ENCODE results near the gene MUC5AC. TPM values are rescaled to one million over a fixed set of nuclear protein-coding genes. Genes with fewer than 3 reads are reported as not detected.

The MUC5AC gene
- total and polyA plus RNA-seq, 11 donors = not detected

DNA sequence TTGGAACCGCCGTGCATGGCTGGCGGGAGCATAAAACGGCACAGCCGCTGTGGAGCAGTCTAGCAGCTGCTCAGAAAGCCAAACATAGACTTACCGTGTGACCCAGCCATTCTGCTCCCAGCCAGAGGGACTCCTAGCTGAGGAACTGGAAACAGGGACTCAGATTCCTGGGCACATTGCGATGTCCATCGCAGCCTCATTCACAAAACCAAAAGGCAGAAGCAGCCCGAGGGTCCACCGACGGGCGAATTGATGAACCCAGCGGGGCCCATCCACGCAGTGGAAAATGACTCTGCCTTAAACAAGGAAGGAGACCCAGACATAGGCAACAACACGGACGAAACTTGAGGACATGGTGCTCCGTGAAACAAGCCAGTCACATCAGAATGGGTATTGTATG, 59.4 kb downstream of the MUC5AC start:
- 83 to 93% (median 86%) methylated on average over 17 of the region's 17 CpGs for WGBS, 4 donors
- DNase-seq (peak in 2 of 5 donors; percentile 4 to 22), ATAC-seq (no peak)
- no peaks in the 10 kb centered on the region for H3K4me1 ChIP-seq
- H3K4me3 ChIP-seq = no peak overlapping the region
- H3K27me3 ChIP-seq = peaks cover 13 to 41% (median 22%) of the 10 kb centered on the region in 9 donors
- no peak for TF ChIP-seq POLR2A (IDR thresholded peaks at IDR 0.05)
- TF ChIP-seq, protein P1, sequence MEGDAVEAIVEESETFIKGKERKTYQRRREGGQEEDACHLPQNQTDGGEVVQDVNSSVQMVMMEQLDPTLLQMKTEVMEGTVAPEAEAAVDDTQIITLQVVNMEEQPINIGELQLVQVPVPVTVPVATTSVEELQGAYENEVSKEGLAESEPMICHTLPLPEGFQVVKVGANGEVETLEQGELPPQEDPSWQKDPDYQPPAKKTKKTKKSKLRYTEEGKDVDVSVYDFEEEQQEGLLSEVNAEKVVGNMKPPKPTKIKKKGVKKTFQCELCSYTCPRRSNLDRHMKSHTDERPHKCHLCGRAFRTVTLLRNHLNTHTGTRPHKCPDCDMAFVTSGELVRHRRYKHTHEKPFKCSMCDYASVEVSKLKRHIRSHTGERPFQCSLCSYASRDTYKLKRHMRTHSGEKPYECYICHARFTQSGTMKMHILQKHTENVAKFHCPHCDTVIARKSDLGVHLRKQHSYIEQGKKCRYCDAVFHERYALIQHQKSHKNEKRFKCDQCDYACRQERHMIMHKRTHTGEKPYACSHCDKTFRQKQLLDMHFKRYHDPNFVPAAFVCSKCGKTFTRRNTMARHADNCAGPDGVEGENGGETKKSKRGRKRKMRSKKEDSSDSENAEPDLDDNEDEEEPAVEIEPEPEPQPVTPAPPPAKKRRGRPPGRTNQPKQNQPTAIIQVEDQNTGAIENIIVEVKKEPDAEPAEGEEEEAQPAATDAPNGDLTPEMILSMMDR (IDR thresholded peaks at IDR 0.05) = no peak
- intact Hi-C loops (cut with DNase I) = no loop called here
- peaks cover 0 to 32% (median 7%) of the 10 kb centered on the region in 12 donors for H3K9me3 ChIP-seq
- H3K27ac ChIP-seq = no peak overlapping the region
- H3K36me3 ChIP-seq = no peaks in the 10 kb centered on the region

DNA sequence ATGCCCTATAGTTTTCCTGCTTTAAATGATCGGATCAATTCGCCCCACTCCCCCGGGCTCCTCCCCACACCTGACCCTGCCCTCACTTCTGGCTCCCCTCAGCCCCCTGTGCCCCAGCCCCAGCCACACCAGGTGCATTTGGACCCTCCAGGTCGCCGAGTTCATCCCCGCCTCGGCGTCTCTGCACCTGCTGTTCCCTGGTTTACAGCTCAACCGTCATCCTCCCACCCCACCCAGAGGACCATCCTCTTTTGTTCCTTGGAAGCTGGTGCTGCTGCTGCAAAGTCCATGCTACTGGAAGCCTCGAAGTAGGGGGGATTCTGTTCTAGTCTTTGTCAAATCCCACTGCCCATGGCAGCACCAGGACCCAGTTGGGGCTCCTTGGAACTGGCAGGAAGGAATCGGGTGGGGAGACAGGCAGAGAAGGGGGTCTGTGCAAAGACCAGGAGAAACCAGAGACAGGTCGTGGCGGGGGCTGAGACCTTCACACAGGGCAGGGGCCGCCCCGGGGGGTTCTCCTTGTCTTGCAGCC, 60.6 kb downstream of the MUC5AC start:
- WGBS, 4 donors = 69 to 79% (median 77%) methylated on average over 11 to 15 of the region's 15 CpGs
- no peak for ATAC-seq
- no peaks in the 10 kb centered on the region for H3K36me3 ChIP-seq
- H3K4me1 ChIP-seq = no peaks in the 10 kb centered on the region
- H3K27me3 ChIP-seq = peaks cover 16 to 53% (median 32%) of the 10 kb centered on the region in 9 donors
- intact Hi-C loops (cut with DNase I) = no loop called here
- no peak overlapping the region for H3K27ac ChIP-seq
- peak in 2 of 5 donors; percentile 17 to 48 for DNase-seq
- peaks cover 0 to 20% (median 0%) of the 10 kb centered on the region in 12 donors for H3K9me3 ChIP-seq
- H3K4me3 ChIP-seq = no peak overlapping the region
- TF ChIP-seq, protein P1 (IDR thresholded peaks at IDR 0.05) = no peak
- no peak for TF ChIP-seq POLR2A (IDR thresholded peaks at IDR 0.05)

DNA sequence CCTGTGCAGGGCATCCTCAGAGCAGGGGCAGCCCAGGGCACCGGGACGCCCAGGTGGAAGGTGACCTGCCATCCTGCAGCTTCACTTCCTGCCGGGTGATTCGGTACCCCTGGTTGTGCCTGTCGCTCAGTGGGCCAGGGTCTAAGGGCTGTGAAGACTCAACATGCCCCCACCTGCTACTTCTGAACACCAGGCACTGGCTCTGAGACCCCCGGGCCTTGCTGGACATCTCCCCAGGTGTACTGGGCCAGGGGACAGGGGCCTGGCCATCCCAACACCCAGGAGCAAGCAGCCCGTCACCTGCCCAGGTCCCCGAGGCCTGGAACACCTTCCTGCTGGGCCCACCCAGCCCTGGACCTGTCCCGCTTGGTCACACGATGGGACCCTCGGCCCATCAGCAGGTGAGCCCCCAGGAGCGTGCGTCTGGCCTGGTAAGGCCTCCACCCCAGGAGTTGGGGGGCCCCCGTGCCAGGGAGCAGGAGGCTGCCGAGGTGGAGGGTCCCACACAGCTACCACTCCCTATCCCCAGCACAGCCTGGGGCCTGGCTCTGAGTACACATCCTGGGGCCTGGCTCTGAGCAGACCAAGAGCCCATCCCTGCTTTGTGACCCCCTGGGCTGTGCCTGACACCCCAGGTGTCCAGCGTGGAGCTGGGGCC, 61.2 kb downstream of the MUC5AC start:
- Histone ChIP-seq H3K27ac (no peak overlapping the region), H3K36me3 (no peaks in the 10 kb centered on the region), H3K4me1 (no peaks in the 10 kb centered on the region), H3K27me3 (peaks cover 19 to 59% (median 37%) of the 10 kb centered on the region in 9 donors), H3K4me3 (no peak overlapping the region), H3K9me3 (peaks cover 0 to 17% (median 0%) of the 10 kb centered on the region in 12 donors)
- ATAC-seq = peak in 1 of 4 donors; percentile 7
- intact Hi-C loops (cut with DNase I) = no loop called here
- DNase-seq = peak in 3 of 5 donors; percentile 5 to 39 (median 14)
- TF ChIP-seq, protein P1 (IDR thresholded peaks at IDR 0.05) = no peak
- TF ChIP-seq POLR2A (IDR thresholded peaks at IDR 0.05) = no peak
- 73 to 88% (median 86%) methylated on average over 7 to 16 of the region's 16 CpGs for WGBS, 4 donors

DNA sequence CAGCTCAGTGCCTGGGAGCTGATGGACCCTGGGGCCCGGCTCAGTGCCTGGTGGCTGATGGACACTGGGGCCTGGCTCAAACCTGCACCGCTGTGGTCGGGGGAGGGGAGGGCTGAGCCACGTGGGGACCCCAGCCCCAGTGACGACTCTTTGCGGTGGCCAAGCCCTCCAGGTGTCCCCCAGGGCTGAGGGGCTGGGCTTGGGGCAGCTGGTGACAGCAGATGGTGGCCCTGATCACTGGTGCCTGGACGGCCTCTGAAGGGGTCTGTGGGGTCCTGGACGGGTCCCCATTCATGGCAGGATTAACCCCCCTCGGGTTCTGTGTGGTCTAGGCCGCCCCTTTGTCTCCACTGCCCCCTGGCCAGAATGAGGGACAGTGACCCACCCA, 61.7 kb downstream of the MUC5AC start:
- no peak for ATAC-seq
- Histone ChIP-seq H3K27me3 (peaks cover 19 to 62% (median 40%) of the 10 kb centered on the region in 9 donors), H3K36me3 (no peaks in the 10 kb centered on the region), H3K9me3 (peaks cover 0 to 12% (median 0%) of the 10 kb centered on the region in 12 donors), H3K27ac (no peak overlapping the region), H3K4me3 (no peak overlapping the region), H3K4me1 (no peaks in the 10 kb centered on the region)
- TF ChIP-seq, protein P1 (IDR thresholded peaks at IDR 0.05) = no peak
- no peak for TF ChIP-seq POLR2A (IDR thresholded peaks at IDR 0.05)
- WGBS, 4 donors = 47 to 60% (median 52%) methylated on average over 8 to 10 of the region's 10 CpGs
- intact Hi-C loops (cut with DNase I) = no loop called here
- DNase-seq = peak in 3 of 5 donors; percentile 14 to 33 (median 18)

Data from heart left ventricle (tissue), 16 donors.